GM19351 (cell line): ENCODE measurements around the gene DIO1.

ENCODE experiments used
- ATAC-seq: cut with Tn5 transposase; IDR thresholded peaks from one replicate; pipeline ENCODE4 v1.9.1; 2021; ENCODE audit warnings: mild to moderate bottlenecking, moderate library complexity; ENCODE audit not compliant: unreplicated experiment

Gene DIO1

DNA sequence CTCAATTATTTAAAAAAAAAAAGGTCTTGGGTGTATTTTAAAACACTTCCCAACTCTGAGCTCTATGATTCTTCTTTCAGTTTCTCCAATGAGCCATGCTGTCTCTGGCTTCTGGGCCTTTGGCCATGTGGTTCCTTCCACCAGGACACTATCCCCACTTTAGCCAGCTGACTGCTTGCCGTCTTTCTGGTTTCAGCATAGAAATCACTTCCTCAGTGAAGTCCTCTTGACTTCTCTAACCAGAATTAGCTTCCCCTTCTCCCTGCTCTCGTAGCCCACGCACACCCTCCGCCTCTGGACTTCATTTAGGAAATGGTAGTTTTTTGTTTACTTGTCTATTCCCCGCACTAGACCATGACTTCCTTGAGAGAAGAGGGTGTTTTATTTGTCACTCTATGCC lies 1.1 kb upstream of the DIO1 start:
- no peak for ATAC-seq

DNA sequence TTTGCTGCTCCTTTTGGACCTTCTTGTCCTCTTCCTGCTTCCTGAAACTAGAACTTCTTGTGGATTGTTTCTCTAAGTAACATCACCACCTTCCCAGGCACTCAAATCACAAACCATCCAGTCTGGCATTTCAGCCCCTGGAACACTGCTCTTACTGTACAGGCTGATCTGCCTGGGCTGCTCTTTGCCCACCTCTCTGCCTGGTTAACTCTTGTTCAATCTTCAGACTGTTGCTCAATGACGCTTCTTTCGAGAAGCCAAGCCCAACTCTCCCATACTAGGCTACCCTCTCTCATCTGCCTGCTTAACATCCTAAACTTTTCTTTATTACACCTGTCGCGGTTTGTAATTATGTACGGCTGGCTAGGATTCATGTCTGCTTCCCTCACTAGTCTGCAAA lies 657 bp downstream of the DIO1 start:
- ATAC-seq, result no peak

DNA sequence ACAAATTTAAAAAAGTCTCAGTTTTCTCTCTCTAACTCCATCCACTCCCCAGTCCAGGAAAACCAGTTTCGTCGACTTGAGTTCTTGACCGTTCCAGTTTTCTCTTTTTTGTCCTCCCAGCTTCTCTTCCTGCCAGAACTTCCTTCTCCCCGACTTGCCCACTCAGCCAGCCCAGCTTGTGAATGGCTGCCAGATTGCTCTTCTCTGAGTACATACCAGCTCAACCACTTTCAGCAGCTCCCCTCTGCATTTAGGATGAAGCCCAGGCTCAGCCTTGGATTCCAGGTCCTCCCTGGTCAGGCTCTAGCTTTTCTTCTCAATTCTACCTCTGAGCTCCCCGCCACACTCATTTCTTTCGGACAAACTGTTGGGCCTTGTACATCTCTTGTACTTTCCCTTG lies 1.4 kb downstream of the DIO1 start:
- ATAC-seq, result no peak

GRCh38 chr1:53896635-53897229 lies 2.7 kb downstream of the DIO1 start:
- ATAC-seq, result no peak

- no peak for ATAC-seq
These were observed 5.2 kb downstream of the DIO1 start for GRCh38 chr1:53899206-53899628.

DNA sequence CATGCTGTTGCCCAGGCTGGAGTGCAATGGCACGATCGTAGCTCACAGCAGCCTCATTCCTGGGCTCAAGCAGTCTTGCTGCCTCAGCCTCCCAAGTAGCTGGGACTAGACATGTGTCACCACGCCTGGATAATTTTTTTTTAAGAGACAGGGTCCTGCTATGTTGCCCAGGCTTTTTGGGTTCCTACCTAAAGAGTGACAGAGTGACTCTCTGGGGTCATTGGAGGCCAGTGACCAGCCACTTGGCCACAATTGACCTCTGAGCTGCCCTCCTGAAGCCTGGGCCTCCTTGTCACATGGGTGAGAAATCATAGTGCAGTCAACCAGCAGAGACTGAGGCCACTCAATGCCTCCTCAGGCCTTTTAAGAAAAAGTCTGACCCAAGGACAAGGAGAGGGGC lies 5.7 kb downstream of the DIO1 start:
- ATAC-seq, result no peak

DNA sequence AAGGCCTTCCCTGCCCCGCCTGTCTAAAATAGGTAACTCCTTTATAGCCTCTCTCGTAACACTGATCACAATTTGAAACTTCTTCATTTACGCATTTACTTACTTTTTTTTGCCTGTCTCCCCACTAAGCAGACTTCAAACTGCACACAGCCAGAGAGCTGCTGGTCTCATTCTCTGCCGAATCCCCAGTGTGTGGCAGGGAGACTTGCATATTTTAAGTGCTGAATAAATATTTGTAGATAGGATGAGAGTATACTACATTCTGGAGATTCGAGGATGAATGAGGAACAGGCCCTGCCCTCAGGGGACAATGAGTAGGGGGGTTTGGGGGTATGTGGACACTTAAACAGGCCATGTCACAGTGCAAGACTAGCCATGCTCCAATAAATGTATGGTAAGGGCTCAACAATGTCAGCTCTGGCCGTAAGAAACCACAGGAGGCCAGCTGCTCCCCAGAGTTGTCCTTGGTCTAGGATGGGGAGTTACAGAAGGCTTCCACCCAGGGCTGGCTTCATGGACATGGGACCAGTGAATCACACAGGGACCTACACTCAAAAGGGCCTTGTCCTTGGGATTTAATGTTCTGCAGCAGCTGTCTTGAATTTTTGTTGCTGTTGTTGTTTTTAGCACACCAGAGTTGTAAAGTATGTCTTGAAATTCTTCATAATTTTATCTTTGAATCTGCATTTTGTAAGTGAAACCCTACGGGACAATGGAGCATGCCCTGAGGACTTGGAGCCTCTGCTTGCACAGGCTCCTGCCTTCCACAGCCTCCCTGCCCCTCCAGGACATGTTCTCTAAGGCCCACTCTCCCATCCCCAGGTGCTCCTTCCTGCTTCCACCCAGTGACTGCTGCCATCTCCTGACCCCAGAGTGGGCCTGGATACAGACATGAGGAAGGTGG lies 8.5 kb downstream of the DIO1 start:
- ATAC-seq, result no peak

- ATAC-seq, result no peak
These were observed 11.5 kb downstream of the DIO1 start for GRCh38 chr1:53905509-53905908.

DNA sequence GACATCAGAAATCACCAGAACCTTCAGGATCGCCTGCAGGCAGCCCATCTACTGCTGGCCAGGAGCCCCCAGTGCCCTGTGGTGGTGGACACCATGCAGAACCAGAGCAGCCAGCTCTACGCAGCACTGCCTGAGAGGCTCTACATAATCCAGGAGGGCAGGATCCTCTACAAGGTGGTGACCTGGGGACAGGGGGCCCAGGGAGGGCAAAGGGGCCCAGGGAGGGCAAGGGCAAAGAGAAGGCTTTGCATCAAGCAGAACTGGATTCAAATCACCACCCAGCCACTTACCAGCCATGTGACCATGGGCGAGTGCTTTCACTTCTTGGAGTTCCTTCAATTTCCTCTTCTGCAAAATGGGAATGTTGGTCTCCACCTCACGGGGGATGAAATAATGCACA lies 12.1 kb downstream of the DIO1 start:
- ATAC-seq, result no peak

- ATAC-seq, result no peak
These were observed 16.0 kb downstream of the DIO1 start for GRCh38 chr1:53909946-53910345.

- ATAC-seq, result no peak
These were observed 17.5 kb downstream of the DIO1 start for GRCh38 chr1:53911442-53911841.

DNA sequence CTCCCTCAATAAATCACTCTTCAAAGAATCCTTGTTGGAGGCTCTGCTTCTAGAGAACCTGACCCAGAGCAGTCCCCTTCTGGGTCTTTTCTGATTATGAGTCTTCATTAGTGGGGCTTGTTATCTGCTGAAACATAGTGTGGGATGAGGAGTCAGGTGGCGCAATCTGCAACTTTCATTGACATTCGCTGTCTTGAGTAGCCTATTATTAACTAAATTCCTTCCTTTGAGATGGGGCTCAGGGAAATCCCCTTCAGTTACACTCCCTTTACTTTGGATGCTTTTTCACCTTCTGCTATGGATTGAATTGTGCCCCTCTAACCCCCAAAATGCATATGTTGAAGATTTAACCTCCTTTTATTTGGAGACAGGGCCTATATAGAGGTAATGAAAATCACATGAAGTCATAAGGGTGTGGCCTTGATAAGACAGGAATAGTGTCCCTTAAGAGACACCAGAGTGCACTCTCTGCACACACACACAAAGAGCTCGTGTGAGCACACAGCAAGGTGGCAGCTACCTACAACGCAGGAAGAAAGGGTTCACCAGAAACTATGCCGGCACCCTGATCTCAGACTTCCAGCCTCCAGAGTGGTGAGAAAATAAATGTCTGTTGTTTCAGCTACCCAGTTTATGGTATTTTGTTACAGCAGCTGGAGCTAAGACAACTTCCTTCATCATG lies 19.5 kb downstream of the DIO1 start:
- no peak for ATAC-seq

DNA sequence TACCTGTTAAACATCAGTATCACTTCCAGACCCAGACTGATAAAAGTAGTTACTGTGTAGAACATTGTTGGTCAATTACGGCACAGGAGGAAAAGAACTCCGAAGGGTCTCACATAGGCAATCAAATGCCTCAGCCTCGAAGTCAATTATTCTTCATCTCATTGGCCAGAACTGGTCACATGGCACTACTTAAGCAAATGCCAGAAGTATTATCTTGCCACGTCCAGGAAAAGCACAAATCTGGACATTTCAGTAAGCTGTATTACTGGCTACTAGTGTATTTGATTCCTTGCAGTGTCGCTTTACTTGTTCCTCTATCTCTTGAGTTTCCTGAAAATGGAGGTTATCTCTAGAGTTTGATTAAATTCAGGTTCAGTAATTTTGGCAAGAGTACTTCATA lies 24.4 kb downstream of the DIO1 start:
- ATAC-seq, result no peak

GRCh38 chr1:53919675-53920066 lies 25.7 kb downstream of the DIO1 start:
- ATAC-seq, result no peak

GRCh38 chr1:53927376-53927881 lies 33.4 kb downstream of the DIO1 start:
- no peak for ATAC-seq

DNA sequence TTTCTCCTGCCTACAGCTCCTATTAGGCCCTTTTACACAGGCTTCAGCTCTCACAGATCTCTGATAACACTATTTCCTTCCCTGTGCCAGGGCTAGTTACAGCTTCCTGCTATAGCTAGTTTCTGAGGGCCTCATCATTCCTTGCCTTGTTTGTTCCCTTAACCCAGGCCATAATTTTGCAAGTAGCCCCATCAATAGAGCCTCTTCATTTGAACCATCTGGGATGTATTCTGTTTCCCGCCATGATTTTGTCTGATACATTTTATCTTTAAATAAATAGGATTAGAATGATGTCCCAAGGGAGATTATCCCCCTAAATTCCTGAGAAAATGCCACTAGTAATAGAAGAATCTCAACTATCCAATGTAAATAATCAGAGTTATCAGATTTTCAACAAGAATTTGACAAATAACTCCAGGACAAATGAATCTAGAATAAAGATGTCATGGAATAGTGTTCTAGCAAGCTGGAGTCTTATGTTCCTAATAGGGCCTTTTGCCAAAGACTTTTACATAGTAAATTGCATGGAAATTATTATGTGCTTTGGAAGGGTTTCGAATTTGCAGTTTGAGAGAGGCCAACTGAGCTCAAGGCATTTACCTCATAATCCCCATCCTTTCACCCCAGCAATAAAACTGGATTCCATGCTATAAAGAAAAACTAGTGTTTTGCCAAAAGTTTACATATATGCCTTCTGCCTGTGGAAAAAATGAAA lies 35.4 kb downstream of the DIO1 start:
- ATAC-seq, result no peak

- ATAC-seq, result no peak
These were observed 36.9 kb downstream of the DIO1 start for GRCh38 chr1:53930932-53931331.

- ATAC-seq, result no peak
These were observed 37.5 kb downstream of the DIO1 start for GRCh38 chr1:53931523-53931922.

DNA sequence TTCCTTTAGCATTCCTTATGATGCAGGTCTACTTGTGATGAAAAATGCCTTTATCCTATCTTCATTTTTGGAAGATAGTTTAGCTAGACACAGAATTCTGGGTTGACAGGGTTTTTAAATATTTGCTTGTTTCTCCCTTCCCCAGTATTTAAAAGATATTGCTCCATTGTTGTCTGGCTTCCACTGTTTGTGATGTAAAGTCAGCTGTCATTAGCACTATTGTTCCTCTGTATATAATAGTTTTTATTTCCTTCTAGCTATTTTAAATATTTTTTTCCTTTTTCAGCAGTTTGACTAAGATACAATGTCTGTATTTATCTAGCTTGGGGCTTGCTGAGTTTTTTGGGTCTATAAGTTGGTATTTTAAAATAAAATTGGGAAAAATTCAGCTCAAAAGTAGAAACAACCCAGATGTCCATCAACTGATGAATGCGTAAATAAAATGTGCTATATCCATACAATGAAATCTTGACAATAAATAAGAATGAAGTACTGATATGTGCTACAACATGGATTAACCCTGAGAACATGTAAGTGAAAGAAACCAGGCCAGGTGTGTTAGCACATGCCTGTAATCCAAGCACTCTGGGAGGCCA lies 40.3 kb downstream of the DIO1 start:
- ATAC-seq, result no peak

- ATAC-seq, result no peak
These were observed 42.4 kb downstream of the DIO1 start for GRCh38 chr1:53936430-53936829.
